OCI-LY7 (cell line): ENCODE results near the gene ANKRD36B. TPM values are rescaled to one million over a fixed set of nuclear protein-coding genes. Genes with fewer than 3 reads are reported as not detected.
"Not testable (repeated sequence)": the region's sequence is repeated elsewhere in the genome, so short reads cannot be mapped to it uniquely, and the experiment has no call there.

Source experiments
- BruUV-seq: library from RNA; stranded (reverse); fragments of 400-500 nt; replicated peaks from 2 replicates; lab custom pipeline; 2021; lab: Mats Ljungman, UMichigan
- CTCF ChIA-PET: fragments of 300-600 bp; sonication (Branson Sonifier 250); formaldehyde crosslinking; loops from one replicate; lab custom pipeline; 2022; ENCODE audit warnings: antibody characterized with exemption; ENCODE audit not compliant: unreplicated experiment; lab: Charles Lee
- POLR2A ChIA-PET: fragments of 300-600 bp; sonication (Branson Sonifier 250); formaldehyde crosslinking; loops from one replicate; lab custom pipeline; 2022; ENCODE audit warnings: antibody characterized with exemption; lab: Charles Lee
- DNase-seq: peaks from one replicate; pipeline ENCODE4 v3.0.0-alpha.2; 2015; ENCODE audit warnings: low spot score
- H2AFZ ChIP-seq: fragments of 200-600 bp; sonication (generic), shearing (Covaris generic); 2 replicates; pipeline ENCODE4 v1.6.1; 2014; ENCODE audit warnings: mild to moderate bottlenecking, antibody characterized with exemption, low read length, moderate library complexity
- H3K27ac ChIP-seq: fragments of 200-600 bp; sonication (generic); 2 replicates; pipeline ENCODE4 v1.5.1; 2014; ENCODE audit warnings: mixed run types, low read depth, mild to moderate bottlenecking, moderate library complexity, low read length, inconsistent platforms; ENCODE audit not compliant: poor library complexity, severe bottlenecking
- H3K36me3 ChIP-seq: fragments of 200-600 bp; sonication (generic); 2 replicates; pipeline ENCODE4 v1.6.1; 2014; ENCODE audit warnings: mild to moderate bottlenecking, antibody characterized with exemption, low read length, moderate library complexity, mixed read lengths; ENCODE audit not compliant: insufficient read depth
- H3K4me1 ChIP-seq: fragments of 200-600 bp; sonication (generic); 2 replicates; pipeline ENCODE4 v1.5.1; 2014; ENCODE audit warnings: mild to moderate bottlenecking, low read length; ENCODE audit not compliant: insufficient read depth, poor library complexity, severe bottlenecking
- H3K4me2 ChIP-seq: fragments of 200-600 bp; sonication (generic); 2 replicates; pipeline ENCODE4 v1.6.1; 2014; ENCODE audit warnings: mild to moderate bottlenecking, low read length
- H3K4me3 ChIP-seq: fragments of 200-600 bp; sonication (generic); 2 replicates; pipeline ENCODE4 v1.5.1; 2014; ENCODE audit warnings: mild to moderate bottlenecking, low read depth, low read length; ENCODE audit not compliant: poor library complexity, severe bottlenecking
- H3K79me2 ChIP-seq: fragments of 200-600 bp; sonication (generic); 2 replicates; pipeline ENCODE4 v1.6.1; 2016; ENCODE audit warnings: low read depth, mild to moderate bottlenecking, low read length, moderate library complexity, mixed read lengths; ENCODE audit not compliant: insufficient read depth
- H3K9me2 ChIP-seq: fragments of 200-600 bp; sonication (generic); 2 replicates; pipeline ENCODE4 v1.6.1; 2016; ENCODE audit warnings: mild to moderate bottlenecking, low read length, mixed read lengths; ENCODE audit not compliant: insufficient read depth
- H3K9me3 ChIP-seq: fragments of 200-600 bp; sonication (generic); 2 replicates; pipeline ENCODE4 v1.6.1; 2014; ENCODE audit warnings: mild to moderate bottlenecking, mixed run types, low read length, mixed read lengths
- H4K20me1 ChIP-seq: fragments of 200-600 bp; sonication (generic); 2 replicates; pipeline ENCODE4 v1.6.1; 2014; ENCODE audit warnings: mild to moderate bottlenecking, antibody characterized with exemption, low read length, moderate library complexity, mixed read lengths; ENCODE audit not compliant: insufficient read depth
- EZH2phosphoT487 ChIP-seq: fragments of 200-600 bp; sonication (generic); IDR thresholded peaks from 2 replicates; pipeline ENCODE4 v1.6.1; 2018; ENCODE audit warnings: low read depth, borderline replicate concordance, mild to moderate bottlenecking, mixed run types, antibody characterized with exemption, low read length, moderate library complexity, mixed read lengths
- intact Hi-C: fragments of 100-400 bp; cut with micrococcal nuclease; formaldehyde crosslinking; loops from one replicate; pipeline ENCODE4 v1.10.0; 2022; ENCODE audit not compliant: unreplicated experiment
- total RNA-seq, 2 experiments: library from RNA; depleted of rRNA in 1 of 2; stranded (reverse); fragments of >200 nt in 1 of 2; shearing (Covaris generic) in 1 of 2; gene quantifications; 2 replicates each; pipeline ENCODE4 v1.2.3, GENCODE V29; 2014 to 2022
- TF ChIP-seq, protein P1 (sequence below): fragments of 200-600 bp; sonication (generic); conservative IDR thresholded peaks from 2 replicates; pipeline ENCODE4 v1.5.1; 2014; ENCODE audit warnings: mild to moderate bottlenecking, antibody characterized with exemption, low read length, moderate library complexity, mixed read lengths

Gene ANKRD36B
- total RNA-seq, 2 experiments from 2014 or later, result 59.6 to 84.9 TPM

DNA sequence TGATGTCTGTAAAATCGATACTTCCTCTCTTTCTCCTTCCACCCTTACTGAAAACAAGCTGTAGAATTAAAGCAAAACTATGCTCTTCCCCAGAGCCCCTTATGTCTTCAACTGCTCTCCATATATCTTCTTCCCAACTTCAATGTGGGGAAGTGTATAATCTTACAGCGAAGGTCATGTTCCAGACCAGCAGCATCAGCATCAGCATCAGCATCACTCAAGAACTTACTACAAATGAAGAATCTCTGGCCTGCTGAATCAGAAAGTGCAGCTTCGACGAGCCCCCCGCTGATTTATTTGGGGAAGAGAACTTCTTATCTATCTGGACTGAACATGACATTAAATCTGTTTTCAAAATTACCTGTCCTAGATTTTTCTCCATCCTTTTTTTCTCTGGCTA is 40.6 kb downstream of the ANKRD36B start:
- H2AFZ ChIP-seq, H4K20me1 ChIP-seq, CTCF ChIA-PET, H3K4me1 ChIP-seq, DNase-seq, H3K79me2 ChIP-seq, H3K9me2 ChIP-seq, H3K27ac ChIP-seq, POLR2A ChIA-PET, intact Hi-C loops, H3K4me2 ChIP-seq, BruUV-seq, H3K4me3 ChIP-seq, H3K9me3 ChIP-seq: not testable (repeated sequence)
- H3K36me3 ChIP-seq, result peaks cover 20% of the 10 kb centered on the region; the same call in 1 of the 2 replicates

DNA sequence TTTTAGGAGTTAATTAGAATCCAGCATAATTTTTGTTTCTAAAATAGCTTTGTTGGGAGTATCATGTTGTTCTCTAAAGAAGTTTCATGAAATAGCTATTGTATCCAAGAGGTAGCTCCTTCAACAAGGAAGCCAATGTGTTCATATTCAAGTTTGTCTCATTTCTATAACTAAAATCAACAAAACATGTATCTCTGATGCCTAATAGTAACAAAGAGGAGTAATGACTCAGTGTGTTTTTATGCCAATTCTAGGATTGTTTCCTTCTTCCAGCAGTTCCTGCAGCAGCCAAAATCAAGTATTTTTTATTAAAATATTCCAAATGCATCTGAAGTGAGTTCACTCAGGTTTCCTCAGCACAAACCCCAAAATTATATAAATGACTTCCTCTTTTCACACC is 41.1 kb downstream of the ANKRD36B start:
- H3K9me3 ChIP-seq, H3K4me3 ChIP-seq, H2AFZ ChIP-seq, H3K79me2 ChIP-seq, H4K20me1 ChIP-seq, H3K27ac ChIP-seq, H3K4me1 ChIP-seq, DNase-seq, POLR2A ChIA-PET, H3K4me2 ChIP-seq, intact Hi-C loops, H3K9me2 ChIP-seq, CTCF ChIA-PET: not testable (repeated sequence)
- BruUV-seq, result TSS peak; percentile 16
- H3K36me3 ChIP-seq, result peaks cover 20% of the 10 kb centered on the region; the same call in 1 of the 2 replicates

DNA sequence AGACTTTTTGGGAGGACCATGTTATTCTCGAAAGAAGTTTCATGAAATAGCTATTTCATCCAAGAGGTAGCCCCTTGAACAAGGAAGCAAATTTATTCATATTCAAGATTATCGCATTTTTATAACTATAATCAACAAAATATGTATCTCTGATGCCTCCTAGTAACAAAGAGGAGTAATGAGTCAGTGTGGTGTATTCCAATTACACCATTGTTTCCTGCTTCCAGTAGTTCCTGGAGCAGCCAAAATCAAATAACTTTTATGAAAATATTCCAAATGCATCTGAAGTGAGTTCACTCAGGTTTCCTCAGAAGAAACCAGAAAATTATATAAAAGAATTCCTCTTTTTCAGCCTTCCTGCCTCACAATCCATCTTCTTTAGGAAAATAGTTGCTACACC is 43.0 kb downstream of the ANKRD36B start:
- Histone ChIP-seq H3K27ac (no peak overlapping the region), H3K9me2 (no peaks in the 10 kb centered on the region), H3K4me1 (no peaks in the 10 kb centered on the region), H3K79me2 (no peaks in the 10 kb centered on the region), H3K4me2 (no peak overlapping the region), H2AFZ (no peak overlapping the region), H3K4me3 (no peak overlapping the region), H4K20me1 (no peaks in the 10 kb centered on the region), H3K9me3 (no peaks in the 10 kb centered on the region), H3K36me3 (peaks cover 8% of the 10 kb centered on the region; the same call in 1 of the 2 replicates)
- BruUV-seq, result no TSS peak
- ChIA-PET CTCF (no interaction called here), POLR2A (no interaction called here)
- DNase-seq, result no peak
- intact Hi-C loops, result no loop called here
- no peak for TF ChIP-seq EZH2phosphoT487
- TF ChIP-seq, protein P1, sequence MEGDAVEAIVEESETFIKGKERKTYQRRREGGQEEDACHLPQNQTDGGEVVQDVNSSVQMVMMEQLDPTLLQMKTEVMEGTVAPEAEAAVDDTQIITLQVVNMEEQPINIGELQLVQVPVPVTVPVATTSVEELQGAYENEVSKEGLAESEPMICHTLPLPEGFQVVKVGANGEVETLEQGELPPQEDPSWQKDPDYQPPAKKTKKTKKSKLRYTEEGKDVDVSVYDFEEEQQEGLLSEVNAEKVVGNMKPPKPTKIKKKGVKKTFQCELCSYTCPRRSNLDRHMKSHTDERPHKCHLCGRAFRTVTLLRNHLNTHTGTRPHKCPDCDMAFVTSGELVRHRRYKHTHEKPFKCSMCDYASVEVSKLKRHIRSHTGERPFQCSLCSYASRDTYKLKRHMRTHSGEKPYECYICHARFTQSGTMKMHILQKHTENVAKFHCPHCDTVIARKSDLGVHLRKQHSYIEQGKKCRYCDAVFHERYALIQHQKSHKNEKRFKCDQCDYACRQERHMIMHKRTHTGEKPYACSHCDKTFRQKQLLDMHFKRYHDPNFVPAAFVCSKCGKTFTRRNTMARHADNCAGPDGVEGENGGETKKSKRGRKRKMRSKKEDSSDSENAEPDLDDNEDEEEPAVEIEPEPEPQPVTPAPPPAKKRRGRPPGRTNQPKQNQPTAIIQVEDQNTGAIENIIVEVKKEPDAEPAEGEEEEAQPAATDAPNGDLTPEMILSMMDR, result no peak

DNA sequence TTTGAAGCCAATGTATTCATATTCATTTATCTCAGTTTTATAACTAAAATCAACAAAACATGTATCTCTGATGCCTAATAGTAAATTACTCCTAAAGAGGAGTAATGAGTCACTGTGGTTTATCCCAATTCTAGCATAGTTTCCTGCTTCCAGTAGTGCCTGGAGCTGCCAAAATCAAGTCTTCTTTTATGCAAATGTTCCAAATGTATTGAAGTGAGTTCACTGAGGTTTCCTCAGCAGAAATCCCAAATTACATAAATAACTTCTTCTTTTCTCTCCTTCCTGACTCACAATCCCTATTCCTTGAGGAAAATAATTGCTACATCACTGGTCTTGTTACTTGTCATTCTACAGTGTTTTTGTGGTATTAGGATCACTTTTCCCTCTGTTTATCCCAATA is 44.8 kb downstream of the ANKRD36B start:
- H3K36me3 ChIP-seq, DNase-seq, H3K4me3 ChIP-seq, H3K9me3 ChIP-seq, H3K4me2 ChIP-seq, POLR2A ChIA-PET, CTCF ChIA-PET, intact Hi-C loops, H3K9me2 ChIP-seq, H3K4me1 ChIP-seq, H2AFZ ChIP-seq, H3K27ac ChIP-seq, H3K79me2 ChIP-seq, H4K20me1 ChIP-seq, BruUV-seq: not testable (repeated sequence)

DNA sequence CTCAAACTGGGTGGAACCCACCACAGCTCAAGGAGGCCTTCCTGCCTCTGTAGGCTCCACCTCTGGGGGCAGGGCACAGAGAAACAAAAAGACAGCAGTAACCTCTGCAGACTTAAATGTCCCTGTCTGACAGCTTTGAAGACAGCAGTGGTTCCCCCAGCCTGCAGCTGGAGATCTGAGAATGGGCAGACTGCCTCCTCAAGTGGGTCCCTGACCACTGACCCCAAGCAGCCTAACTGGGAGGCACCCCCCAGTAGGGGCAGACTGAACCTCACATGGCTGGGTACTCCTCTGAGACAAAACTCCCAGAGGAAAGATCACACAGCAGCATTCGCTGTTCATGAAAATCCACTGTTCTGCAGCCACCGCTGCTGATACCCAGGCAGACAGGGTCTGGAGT is 63.8 kb downstream of the ANKRD36B start:
- H3K4me2 ChIP-seq, intact Hi-C loops, H3K4me3 ChIP-seq, H3K4me1 ChIP-seq, POLR2A ChIA-PET, H3K9me2 ChIP-seq, H4K20me1 ChIP-seq, CTCF ChIA-PET, H3K36me3 ChIP-seq, H2AFZ ChIP-seq, H3K79me2 ChIP-seq, H3K9me3 ChIP-seq, DNase-seq, H3K27ac ChIP-seq, BruUV-seq: not testable (repeated sequence)

DNA sequence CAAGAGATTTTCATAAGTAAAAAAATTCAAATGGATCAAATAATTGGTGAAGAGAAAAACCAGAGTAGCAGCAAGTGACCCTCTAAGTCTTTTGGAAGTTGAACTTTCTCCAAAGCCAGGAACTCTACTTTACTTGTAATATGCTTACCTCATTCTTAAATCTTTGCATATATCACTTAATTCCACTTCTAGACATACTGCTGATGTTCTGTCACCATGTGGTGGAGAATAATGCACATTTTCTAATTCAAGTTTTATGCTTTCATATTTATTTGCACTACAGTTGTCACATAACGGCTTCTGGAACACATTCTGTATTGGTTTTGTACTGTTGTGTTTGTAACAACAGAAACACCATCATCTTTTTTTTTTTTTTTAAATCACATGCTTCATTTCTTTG is 65.9 kb downstream of the ANKRD36B start:
- H4K20me1 ChIP-seq, BruUV-seq, H3K27ac ChIP-seq, H3K79me2 ChIP-seq, H3K4me2 ChIP-seq, intact Hi-C loops, H3K4me3 ChIP-seq, H3K36me3 ChIP-seq, POLR2A ChIA-PET, CTCF ChIA-PET, H3K4me1 ChIP-seq, DNase-seq, H3K9me3 ChIP-seq, H2AFZ ChIP-seq, H3K9me2 ChIP-seq: not testable (repeated sequence)
